22Rv1 (cell line): ENCODE measurements around the gene CD2AP.

ENCODE experiments used
- H3K27ac ChIP-seq: fragments of 450-650 bp; 2 replicates; pipeline ENCODE4 v1.5.1; 2017
- CTCF ChIP-seq: fragments of 450-650 bp; IDR thresholded peaks from 2 replicates; pipeline ENCODE4 v1.5.1; 2017; ENCODE audit warnings: mild to moderate bottlenecking
- ZFX ChIP-seq: fragments of 450-650 bp; IDR thresholded peaks from 2 replicates; pipeline ENCODE4 v1.6.1; 2017; ENCODE audit warnings: antibody characterized with exemption, borderline replicate concordance

The CD2AP gene

GRCh38 chr6:47661960-47662359 is 184.4 kb downstream of the CD2AP start:
- H3K27ac ChIP-seq: no peak overlapping the region
- TF ChIP-seq CTCF: no peak
- no peak for TF ChIP-seq ZFX

DNA sequence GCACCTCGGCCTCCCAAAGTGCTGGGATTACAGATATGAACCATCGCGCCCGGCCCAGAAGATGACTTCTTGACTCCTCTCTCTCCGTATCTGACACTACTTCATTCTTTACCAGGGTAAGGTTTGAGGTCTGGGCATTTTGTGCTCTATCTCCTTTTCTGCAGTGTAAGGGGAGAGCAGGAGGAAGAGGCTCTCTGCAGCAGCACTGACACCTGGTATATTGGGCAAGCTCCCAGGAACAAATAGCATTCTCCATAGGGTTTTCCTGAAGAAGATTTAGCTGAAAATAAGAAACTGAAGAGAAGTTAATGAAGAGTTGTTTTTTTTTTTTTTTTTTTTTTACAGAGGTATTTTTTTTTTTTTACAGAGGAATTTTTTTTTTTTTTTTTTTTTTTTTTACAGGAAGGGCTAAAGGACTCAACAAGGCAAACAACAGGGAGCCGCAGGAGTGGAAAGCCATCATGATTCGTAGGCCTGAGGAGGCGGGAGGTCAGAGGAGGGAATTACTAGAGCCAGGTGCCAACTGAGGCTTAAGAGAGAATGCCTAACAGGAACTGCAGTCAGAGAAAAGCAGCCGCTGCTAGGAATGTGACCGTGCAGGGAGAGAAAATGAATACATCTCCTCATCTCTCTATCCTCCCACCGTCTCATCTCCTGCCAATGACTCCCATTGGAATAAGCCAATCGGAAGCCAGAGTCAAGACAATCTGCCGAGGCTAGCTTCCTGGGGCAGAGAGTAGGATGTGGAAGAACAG is 186.1 kb downstream of the CD2AP start:
- H3K27ac ChIP-seq: no peak overlapping the region
- TF ChIP-seq ZFX (no peak), CTCF (no peak)

DNA sequence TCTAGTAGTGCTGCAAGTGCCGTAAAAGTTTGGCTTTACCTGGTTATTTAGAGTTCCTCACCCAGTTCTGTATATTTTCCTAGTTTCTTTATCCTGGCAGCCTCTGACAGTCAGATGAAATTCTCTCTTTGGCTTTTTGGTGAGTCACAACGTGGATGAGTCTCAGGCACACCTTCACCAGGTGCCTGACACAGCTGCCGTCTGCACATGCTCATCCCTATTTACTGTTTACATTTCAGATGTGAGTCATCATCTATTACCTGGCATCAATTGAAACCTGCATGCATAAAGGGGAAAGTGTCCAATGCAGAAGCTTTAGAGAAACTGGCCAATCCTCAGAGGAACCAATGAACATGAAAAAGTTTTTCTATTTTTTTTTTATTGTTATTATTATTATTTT is 187.5 kb downstream of the CD2AP start:
- TF ChIP-seq ZFX (no peak), CTCF (no peak)
- no peak overlapping the region for H3K27ac ChIP-seq

DNA sequence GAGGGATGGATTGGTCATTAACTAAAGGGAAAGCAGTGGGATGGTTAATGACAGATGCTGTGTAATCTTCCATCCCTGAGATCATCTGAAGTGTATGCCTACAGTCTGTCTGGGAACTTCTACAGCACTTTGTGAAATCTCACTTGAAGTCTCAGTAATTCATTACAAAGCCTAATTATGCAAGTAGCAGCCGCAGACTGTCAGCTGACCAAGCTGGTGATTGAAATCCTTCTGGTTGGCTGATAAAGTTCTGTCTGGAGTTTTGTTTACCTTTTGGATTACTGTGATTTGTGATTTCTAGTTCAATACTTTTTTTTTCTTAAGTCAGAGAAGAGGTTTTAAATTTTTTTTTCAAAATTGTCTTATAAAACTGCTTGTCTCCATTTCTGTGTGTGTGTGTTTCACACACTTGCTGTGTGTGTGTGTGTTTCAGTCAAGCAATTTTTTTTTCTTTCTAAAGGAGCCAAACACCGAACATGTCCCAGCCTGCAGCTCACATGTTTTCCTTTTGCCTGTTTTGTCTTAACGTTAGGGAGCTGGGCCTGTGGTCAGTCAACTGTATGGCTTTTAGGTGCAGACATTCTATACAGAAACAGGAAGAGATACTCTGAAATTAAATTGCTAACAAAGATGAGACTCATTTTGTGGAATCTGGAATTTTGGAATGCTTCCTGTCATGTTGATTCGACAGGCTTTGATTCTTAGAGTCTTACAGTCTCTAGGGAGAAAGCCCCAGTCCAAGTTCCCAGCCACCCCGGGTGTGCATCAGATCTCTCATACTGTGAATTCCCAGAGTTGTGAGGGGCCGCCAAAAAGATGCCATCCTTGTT is 192.3 kb downstream of the CD2AP start:
- no peak for TF ChIP-seq ZFX
- TF ChIP-seq CTCF: no peak
- no peak overlapping the region; the same call in 1 of the 2 replicates for H3K27ac ChIP-seq

DNA sequence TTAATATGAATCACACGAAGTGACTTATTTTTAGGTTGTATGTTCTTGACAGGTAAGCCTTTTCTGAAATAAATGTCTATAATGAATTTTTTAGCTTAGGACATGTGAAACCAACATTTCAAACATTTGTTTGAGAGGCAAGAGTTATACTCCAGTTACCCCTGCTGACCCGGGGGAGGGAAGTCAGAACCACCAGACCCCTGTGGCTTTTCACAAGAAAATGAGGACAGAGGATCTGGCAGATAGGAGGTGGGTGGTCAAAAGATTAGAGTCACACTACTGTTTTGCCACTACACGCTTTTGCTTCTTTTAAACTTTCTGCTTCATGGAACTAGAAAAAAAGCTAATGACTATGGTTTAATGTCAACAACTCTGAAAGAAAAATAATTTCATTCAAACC is 193.3 kb downstream of the CD2AP start:
- no peak overlapping the region for H3K27ac ChIP-seq
- TF ChIP-seq ZFX: no peak
- no peak for TF ChIP-seq CTCF

- no peak overlapping the region for H3K27ac ChIP-seq
- TF ChIP-seq ZFX: no peak
- no peak for TF ChIP-seq CTCF
Measured at GRCh38 chr6:47671777-47672176, 194.2 kb downstream of the CD2AP start.

DNA sequence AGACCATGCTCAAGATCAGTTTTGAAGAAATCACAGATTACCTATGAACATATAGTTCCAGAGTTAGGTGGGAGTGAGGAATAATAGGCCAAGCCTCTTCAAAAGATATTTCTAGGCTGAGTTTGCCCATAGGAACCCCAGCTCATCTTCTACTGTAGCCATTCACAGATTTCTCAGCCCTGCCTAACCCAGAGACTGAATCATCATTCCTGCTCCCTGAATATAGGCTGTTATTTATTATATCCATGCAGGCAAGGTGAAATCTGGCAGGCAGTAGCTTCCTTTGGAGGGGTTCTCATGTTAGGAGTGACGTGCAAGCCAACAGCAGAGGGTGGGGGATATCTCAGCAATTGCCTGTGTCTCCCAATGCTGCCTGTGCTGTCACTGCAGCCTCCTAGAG is 195.2 kb downstream of the CD2AP start:
- no peak for TF ChIP-seq ZFX
- TF ChIP-seq CTCF: no peak
- H3K27ac ChIP-seq: no peak overlapping the region
